Endothelial cell of umbilical vein (primary cell): ENCODE data around the gene HAGH.

ENCODE experiments used
- EZH2 ChIP-seq: IDR thresholded peaks from 2 replicates; pipeline ENCODE4 v1.6.1; 2012; ENCODE audit warnings: borderline replicate concordance, low read depth, mild to moderate bottlenecking, moderate library complexity, low read length, inconsistent platforms; ENCODE audit not compliant: severe bottlenecking
- MAX ChIP-seq: IDR thresholded peaks from 2 replicates; pipeline ENCODE4 v1.6.1; 2011; ENCODE audit not compliant: insufficient read depth, insufficient read length
- POLR2A ChIP-seq: IDR thresholded peaks from 2 replicates; pipeline ENCODE4 v1.6.1; 2012; ENCODE audit warnings: low read depth, mild to moderate bottlenecking, control low read depth, low read length
- TF ChIP-seq, protein P1 (sequence below), 2 donors: IDR thresholded peaks; 1 replicate in 1 of 2; 2 replicates in 1 of 2; pipeline ENCODE4 v1.5.1; 2011; ENCODE audit warnings: low read length in 2 of 2, mild to moderate bottlenecking in 2 of 2, moderate library complexity in 2 of 2, control low read depth in 1 of 2, inconsistent platforms in 1 of 2, low read depth in 1 of 2; ENCODE audit not compliant: insufficient read depth in 1 of 2; ENCODE audit errors: extremely low read depth in 1 of 2

- TF ChIP-seq POLR2A, result no peak
- TF ChIP-seq, protein P1, sequence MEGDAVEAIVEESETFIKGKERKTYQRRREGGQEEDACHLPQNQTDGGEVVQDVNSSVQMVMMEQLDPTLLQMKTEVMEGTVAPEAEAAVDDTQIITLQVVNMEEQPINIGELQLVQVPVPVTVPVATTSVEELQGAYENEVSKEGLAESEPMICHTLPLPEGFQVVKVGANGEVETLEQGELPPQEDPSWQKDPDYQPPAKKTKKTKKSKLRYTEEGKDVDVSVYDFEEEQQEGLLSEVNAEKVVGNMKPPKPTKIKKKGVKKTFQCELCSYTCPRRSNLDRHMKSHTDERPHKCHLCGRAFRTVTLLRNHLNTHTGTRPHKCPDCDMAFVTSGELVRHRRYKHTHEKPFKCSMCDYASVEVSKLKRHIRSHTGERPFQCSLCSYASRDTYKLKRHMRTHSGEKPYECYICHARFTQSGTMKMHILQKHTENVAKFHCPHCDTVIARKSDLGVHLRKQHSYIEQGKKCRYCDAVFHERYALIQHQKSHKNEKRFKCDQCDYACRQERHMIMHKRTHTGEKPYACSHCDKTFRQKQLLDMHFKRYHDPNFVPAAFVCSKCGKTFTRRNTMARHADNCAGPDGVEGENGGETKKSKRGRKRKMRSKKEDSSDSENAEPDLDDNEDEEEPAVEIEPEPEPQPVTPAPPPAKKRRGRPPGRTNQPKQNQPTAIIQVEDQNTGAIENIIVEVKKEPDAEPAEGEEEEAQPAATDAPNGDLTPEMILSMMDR (IDR thresholded peaks at IDR 0.05; ENCODE audit: extremely low read depth in 1 of 2, insufficient read depth in 1 of 2, low read depth in 1 of 2, low read length in 2 of 2), result no peak
- no peak for TF ChIP-seq MAX
- no peak for TF ChIP-seq EZH2
Observed at GRCh38 chr16:1808691-1809090, 17.9 kb downstream of the HAGH start.
